Adrenal gland (tissue), 12 donors: ENCODE data around the gene HTATSF1. TPM values are rescaled to one million over a fixed set of nuclear protein-coding genes. Genes with fewer than 3 reads are reported as not detected.

Experiments
- DNase-seq, 7 donors: peaks; one replicate each; pipeline ENCODE4 v3.0.0-alpha.2; 2019 to 2020
- H3K27ac ChIP-seq, 5 donors: fragments of 200-600 bp; sonication (generic) in 4 of 5; 1 replicate in 3 of 5; 2 replicates in 2 of 5; pipeline versions ENCODE4 v1.5.1 to v1.8.0; 2016 to 2020; ENCODE audit warnings: mild to moderate bottlenecking in 1 of 5
- H3K27me3 ChIP-seq: fragments of 200-600 bp; 2 replicates; pipeline ENCODE4 v1.8.0; 2021
- H3K36me3 ChIP-seq, 2 donors: fragments of 200-600 bp; replicated peaks in 1 of 2; 1 replicate in 1 of 2; 2 replicates in 1 of 2; pipeline versions ENCODE4 v1.5.1 to v1.8.0; 2018 to 2022
- H3K4me1 ChIP-seq, 2 donors: fragments of 200-600 bp; replicated peaks in 1 of 2; 1 replicate in 1 of 2; 2 replicates in 1 of 2; pipeline versions ENCODE4 v1.5.1 to v1.8.0; 2018 to 2021
- H3K4me3 ChIP-seq, 4 donors: fragments of 200-600 bp; sonication (generic) in 3 of 4; one replicate each; pipeline ENCODE4 v1.5.1; 2016 to 2018
- H3K9me3 ChIP-seq, 3 donors: fragments of 200-600 bp; sonication (generic) in 1 of 3; replicated peaks in 1 of 3; 1 replicate in 2 of 3; 2 replicates in 1 of 3; pipeline versions ENCODE4 v1.5.1 to v1.8.0; 2016 to 2021
- POLR2A ChIP-seq, 2 donors: fragments of 450-650 bp; IDR thresholded peaks; one replicate each; pipeline ENCODE4 v1.6.1; 2017; ENCODE audit warnings: antibody characterized with exemption in 2 of 2, mild to moderate bottlenecking in 2 of 2, moderate library complexity in 1 of 2
- WGBS, 4 donors: extraction: QIAGEN DNeasy Blood & Tissue Kit in 2 of 4; methylation state at CpG; one replicate each; pipeline versions ENCODE4 v1.1.5 to v1.1.7; 2013 to 2017; 5-methylcytosine and 5-hydroxymethylcytosine counted together
- intact Hi-C, 2 donors: fragments of 100-400 bp; cut with DNase I; formaldehyde crosslinking; loops; one replicate each; pipeline versions ENCODE4 v1.14.1 to v1.15.0; 2022 to 2023
- polyA plus RNA-seq, 3 donors: library from polyadenylated mRNA; stranded (reverse); fragments of 200-250 nt in 2 of 3; fragments of 350-450 nt in 1 of 3; fragmentation: Illumina TruSeq in 1 of 3; extraction: RNeasy Lipid Tissue Mini Kit (QIAGEN cat#74804) in 1 of 3; gene quantifications; one replicate each; pipeline ENCODE4 v1.2.3, GENCODE V29; 2013 to 2014
- total RNA-seq, 9 donors: library from RNA; depleted of rRNA in 4 of 9; stranded (reverse); fragments of >200 nt in 4 of 9; fragments of 120-200 nt in 1 of 9; fragmentation: NEBNext Ultra II Directional in 1 of 9; extraction: Animal tissue kit (Norgen Biotek cat#: 25700) in 1 of 9; gene quantifications; one replicate each; pipeline versions ENCODE4 v1.1.0 to v1.2.4, GENCODE V29; 2013 to 2023
- TF ChIP-seq, protein P1 (sequence below), 6 experiments: fragments of 450-650 bp in 4 of 6; fragments of 200-600 bp in 2 of 6; sonication (generic) in 1 of 6; IDR thresholded peaks; 1 replicate in 5 of 6; 2 replicates in 1 of 6; pipeline versions ENCODE4 v1.5.1 to v1.8.0; 2016 to 2021; ENCODE audit warnings: antibody characterized with exemption in 6 of 6, mild to moderate bottlenecking in 2 of 6, moderate library complexity in 1 of 6
- donor health status: healthy with polysubstance abuse.
- donor health status: Bipolar disorder and iron deficiency.
- donor health status: DM: yes; HTN: yes; CAD: no.
- donor health status: DM: no; HTN: no; CAD: no.
- donor health status: DM: no; HTN: no; CAD: no.
- donor health status: DM: yes; HTN: yes; CAD: no.

Gene HTATSF1
- total and polyA plus RNA-seq, 12 donors, result 21.0 to 129 (median 56.5) TPM

DNA sequence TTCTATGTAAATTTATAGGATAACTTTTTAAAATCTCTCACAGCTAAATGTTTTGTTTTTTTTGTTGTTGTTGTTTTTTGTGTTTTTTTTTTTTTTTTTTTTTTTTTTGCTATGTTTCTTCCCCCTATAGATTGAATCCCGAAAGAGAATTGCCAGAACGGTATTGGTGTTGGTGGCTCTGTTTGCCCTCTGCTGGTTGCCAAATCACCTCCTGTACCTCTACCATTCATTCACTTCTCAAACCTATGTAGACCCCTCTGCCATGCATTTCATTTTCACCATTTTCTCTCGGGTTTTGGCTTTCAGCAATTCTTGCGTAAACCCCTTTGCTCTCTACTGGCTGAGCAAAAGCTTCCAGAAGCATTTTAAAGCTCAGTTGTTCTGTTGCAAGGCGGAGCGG lies 5.6 kb upstream of the HTATSF1 start:
- 54 to 78% (median 66%) methylated on average over 5 to 6 of the region's 6 CpGs for WGBS, 4 donors
- Histone ChIP-seq H3K27me3 (peaks cover 36% of the 10 kb centered on the region), H3K27ac (no peak overlapping the region), H3K9me3 (no peaks in the 10 kb centered on the region), H3K4me1 (peaks cover 0 to 5% of the 10 kb centered on the region in 2 donors), H3K36me3 (no peaks in the 10 kb centered on the region), H3K4me3 (no peak overlapping the region)
- intact Hi-C loops, result no loop called here
- TF ChIP-seq POLR2A (IDR thresholded peaks at IDR 0.05), result no peak
- TF ChIP-seq, protein P1, sequence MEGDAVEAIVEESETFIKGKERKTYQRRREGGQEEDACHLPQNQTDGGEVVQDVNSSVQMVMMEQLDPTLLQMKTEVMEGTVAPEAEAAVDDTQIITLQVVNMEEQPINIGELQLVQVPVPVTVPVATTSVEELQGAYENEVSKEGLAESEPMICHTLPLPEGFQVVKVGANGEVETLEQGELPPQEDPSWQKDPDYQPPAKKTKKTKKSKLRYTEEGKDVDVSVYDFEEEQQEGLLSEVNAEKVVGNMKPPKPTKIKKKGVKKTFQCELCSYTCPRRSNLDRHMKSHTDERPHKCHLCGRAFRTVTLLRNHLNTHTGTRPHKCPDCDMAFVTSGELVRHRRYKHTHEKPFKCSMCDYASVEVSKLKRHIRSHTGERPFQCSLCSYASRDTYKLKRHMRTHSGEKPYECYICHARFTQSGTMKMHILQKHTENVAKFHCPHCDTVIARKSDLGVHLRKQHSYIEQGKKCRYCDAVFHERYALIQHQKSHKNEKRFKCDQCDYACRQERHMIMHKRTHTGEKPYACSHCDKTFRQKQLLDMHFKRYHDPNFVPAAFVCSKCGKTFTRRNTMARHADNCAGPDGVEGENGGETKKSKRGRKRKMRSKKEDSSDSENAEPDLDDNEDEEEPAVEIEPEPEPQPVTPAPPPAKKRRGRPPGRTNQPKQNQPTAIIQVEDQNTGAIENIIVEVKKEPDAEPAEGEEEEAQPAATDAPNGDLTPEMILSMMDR (IDR thresholded peaks at IDR 0.05), result no peak
- no peak for DNase-seq

DNA sequence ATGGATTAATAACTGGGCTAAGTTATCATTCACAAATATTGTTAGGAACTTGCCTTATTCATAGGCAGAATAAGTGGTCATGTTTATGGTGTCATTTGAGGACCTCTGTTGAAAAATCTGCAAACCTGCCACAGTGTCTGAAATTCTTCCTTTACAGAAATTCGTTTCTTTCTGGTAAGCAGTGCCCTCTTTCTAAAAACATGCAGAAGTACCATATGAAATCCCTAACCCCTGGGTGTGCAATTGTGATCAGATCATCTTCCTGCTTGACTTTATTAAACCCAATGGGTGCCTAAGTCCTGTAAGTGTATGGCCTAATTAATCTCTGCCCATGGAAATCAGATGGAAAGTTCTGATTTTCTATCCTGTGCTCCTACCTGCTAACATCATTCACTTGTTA lies 4.4 kb upstream of the HTATSF1 start:
- intact Hi-C loops, result no loop called here
- Histone ChIP-seq H3K36me3 (no peaks in the 10 kb centered on the region), H3K27ac (no peak overlapping the region), H3K27me3 (peaks cover 31% of the 10 kb centered on the region), H3K9me3 (no peaks in the 10 kb centered on the region), H3K4me1 (peaks cover 0 to 5% of the 10 kb centered on the region in 2 donors), H3K4me3 (no peak overlapping the region)
- WGBS, 4 donors, result 0 to 29% (median 15%) methylated on average over 1 of the region's 1 CpG
- TF ChIP-seq POLR2A (IDR thresholded peaks at IDR 0.05), result no peak
- TF ChIP-seq, protein P1 (IDR thresholded peaks at IDR 0.05), result no peak
- DNase-seq, result no peak

GRCh38 chrX:136495043-136495442 lies 2.3 kb upstream of the HTATSF1 start:
- H3K27me3 ChIP-seq, result peaks cover 17% of the 10 kb centered on the region
- no peak for TF ChIP-seq POLR2A (IDR thresholded peaks at IDR 0.05)
- TF ChIP-seq, protein P1 (IDR thresholded peaks at IDR 0.05), result no peak
- no peaks in the 10 kb centered on the region for H3K36me3 ChIP-seq
- WGBS, 4 donors, result 59 to 75% (median 68%) methylated on average over 4 of the region's 4 CpGs
- DNase-seq, result no peak
- no peak overlapping the region for H3K27ac ChIP-seq
- intact Hi-C loops, result no loop called here
- H3K4me1 ChIP-seq, result peaks cover 0 to 5% of the 10 kb centered on the region in 2 donors
- H3K4me3 ChIP-seq, result no peak overlapping the region
- H3K9me3 ChIP-seq, result no peaks in the 10 kb centered on the region

- TF ChIP-seq, protein P1 (IDR thresholded peaks at IDR 0.05), result no peak
- peak in 1 of 2 donors; percentile 31 for TF ChIP-seq POLR2A (IDR thresholded peaks at IDR 0.05)
- H3K9me3 ChIP-seq, result no peaks in the 10 kb centered on the region
- peaks cover 0 to 5% of the 10 kb centered on the region in 2 donors for H3K4me1 ChIP-seq
- peaks cover 10% of the 10 kb centered on the region for H3K27me3 ChIP-seq
- H3K27ac ChIP-seq, result peak overlapping the region; percentile 76 to 98 (median 92)
- intact Hi-C loops, result no loop called here
- no peak for DNase-seq
- H3K4me3 ChIP-seq, result peak overlapping the region in 3 of 4 donors; percentile 35 to 59 (median 40)
- WGBS, 4 donors, result 1 to 40% (median 24%) methylated on average over 7 to 13 of the region's 13 CpGs
- peaks cover 0 to 2% of the 10 kb centered on the region in 2 donors for H3K36me3 ChIP-seq
Observed at GRCh38 chrX:136496186-136496763, 1.1 kb upstream of the HTATSF1 start.
